ENCODE measurements around the gene TTLL4.
A peak's percentile ranks its signal among the peaks of the same experiment; 100 is the strongest.

DNA sequence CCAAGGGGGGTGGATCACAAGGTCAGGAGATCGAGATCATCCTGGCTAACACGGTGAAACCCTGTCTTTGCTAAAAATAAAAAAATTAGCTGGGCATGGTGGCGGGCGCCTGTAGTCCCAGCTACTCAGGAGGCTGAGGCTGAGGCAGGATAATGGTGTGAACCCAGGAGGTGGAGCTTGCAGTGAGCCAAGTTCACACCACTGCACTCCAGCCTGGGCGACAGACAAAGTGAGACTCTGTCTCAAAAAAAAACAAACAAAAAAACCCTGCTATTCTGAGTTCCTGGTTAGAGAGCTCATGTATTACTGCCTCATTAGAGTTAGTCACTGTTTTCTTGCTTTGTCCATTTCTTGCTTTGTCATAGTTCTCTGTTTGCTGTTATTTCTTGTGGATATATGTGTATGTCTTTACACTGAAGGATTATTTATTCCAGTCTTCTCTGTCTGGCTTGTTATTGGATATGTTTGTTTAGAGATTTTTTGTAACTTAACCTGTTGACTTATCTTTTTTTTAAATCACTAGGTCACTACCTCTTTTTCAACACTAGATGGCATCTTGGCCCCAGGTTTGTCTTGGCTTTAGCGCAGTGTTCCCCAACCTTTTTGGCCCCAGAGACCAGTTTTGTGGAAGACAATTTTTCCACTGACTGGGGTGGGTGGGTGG lies 17.0 kb downstream of the TTLL4 start:
- TF ChIP-seq TCF12 (IDR thresholded peaks at IDR 0.05; ENCODE audit: low read depth, low read length) (no peak), JUND (IDR thresholded peaks at IDR 0.05; ENCODE audit: low read length) (no peak), CHD2 (IDR thresholded peaks at IDR 0.05; ENCODE audit: low read length) (no peak), POLR2AphosphoS5 (IDR thresholded peaks at IDR 0.05; ENCODE audit: low read depth, low read length) (no peak), EP300 (IDR thresholded peaks at IDR 0.05; ENCODE audit: borderline replicate concordance in 1 of 2, low read depth in 2 of 2, low read length in 2 of 2) (no peak), CREB1 (IDR thresholded peaks at IDR 0.05) (no peak), POLR2A (IDR thresholded peaks at IDR 0.05; ENCODE audit: control extremely low read depth in 1 of 2, low read depth in 2 of 2, low read length in 2 of 2) (no peak)
- TF ChIP-seq, protein P1, sequence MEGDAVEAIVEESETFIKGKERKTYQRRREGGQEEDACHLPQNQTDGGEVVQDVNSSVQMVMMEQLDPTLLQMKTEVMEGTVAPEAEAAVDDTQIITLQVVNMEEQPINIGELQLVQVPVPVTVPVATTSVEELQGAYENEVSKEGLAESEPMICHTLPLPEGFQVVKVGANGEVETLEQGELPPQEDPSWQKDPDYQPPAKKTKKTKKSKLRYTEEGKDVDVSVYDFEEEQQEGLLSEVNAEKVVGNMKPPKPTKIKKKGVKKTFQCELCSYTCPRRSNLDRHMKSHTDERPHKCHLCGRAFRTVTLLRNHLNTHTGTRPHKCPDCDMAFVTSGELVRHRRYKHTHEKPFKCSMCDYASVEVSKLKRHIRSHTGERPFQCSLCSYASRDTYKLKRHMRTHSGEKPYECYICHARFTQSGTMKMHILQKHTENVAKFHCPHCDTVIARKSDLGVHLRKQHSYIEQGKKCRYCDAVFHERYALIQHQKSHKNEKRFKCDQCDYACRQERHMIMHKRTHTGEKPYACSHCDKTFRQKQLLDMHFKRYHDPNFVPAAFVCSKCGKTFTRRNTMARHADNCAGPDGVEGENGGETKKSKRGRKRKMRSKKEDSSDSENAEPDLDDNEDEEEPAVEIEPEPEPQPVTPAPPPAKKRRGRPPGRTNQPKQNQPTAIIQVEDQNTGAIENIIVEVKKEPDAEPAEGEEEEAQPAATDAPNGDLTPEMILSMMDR (IDR thresholded peaks at IDR 0.05; ENCODE audit: control extremely low read depth in 1 of 3, insufficient read depth in 1 of 3, low read depth in 1 of 3, low read length in 3 of 3) = peak in 2 of 3 experiments; percentile 61 to 63; a peak in 3 of 4 replicates

All from H1 (cell line).